ENCODE data around the gene OVAAL.

Gene OVAAL

DNA sequence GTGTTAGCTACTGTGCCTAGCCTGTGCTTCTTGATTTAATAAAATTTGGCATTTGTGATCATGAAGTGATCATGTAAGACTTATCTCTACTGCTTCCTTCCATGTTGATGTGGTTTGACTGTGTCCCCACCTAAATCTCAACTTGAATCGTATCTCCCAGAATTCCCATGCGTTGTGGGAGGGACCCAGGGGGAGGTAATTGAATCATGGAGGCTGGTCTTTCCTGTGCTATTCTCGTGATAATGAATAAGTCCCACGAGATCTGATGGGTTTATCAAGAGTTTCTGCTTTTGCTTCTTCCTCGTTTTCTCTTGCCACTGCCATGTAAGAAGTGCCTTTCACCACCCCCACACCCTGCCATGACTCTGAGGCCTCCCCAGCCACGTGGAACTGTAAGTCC, at the start of gene OVAAL:
Gene OVAAL (plus strand): TSS at position 301 of the 400 bp plus-strand sequence.
- DNase-seq = no peak

DNA sequence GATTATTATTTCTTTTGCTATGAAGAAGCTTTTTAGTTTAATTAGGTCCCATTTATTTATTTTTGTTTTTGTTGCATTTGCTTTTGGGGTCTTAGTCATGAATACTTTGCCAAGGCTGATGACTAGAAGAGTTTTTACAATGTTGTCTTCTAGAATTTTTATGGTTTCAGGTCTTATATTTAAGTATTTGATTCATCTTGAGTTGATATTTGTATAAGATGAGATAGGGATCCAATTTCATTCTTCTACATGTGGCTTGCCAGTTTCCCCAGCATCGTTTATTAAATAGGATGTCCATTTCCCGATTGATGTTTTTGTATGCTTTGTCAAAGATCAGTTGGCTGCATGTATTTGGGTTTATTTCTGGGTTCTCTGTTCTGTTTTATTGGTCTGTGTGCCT, 47.9 kb upstream of the OVAAL start:
- no peak for DNase-seq

DNA sequence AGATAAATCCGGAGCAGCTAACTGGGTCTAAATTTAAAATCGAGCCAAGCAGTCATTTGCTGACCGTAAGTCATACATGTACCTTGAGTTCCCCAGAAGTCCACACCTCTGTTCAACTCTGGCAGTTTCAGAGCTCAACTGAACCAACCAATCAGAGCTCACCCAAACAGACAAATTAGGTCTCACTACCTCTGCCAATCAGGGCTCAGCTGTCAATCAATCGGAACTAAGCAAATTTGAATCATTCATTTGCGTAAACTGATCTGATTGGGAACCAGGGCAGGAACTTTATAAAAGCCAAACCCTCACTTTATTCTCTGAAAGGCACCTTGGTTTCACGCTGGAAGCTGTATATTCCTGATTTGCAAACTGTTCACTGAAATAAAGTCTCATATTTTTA, 45.2 kb upstream of the OVAAL start:
- DNase-seq = peak; percentile 88

DNA sequence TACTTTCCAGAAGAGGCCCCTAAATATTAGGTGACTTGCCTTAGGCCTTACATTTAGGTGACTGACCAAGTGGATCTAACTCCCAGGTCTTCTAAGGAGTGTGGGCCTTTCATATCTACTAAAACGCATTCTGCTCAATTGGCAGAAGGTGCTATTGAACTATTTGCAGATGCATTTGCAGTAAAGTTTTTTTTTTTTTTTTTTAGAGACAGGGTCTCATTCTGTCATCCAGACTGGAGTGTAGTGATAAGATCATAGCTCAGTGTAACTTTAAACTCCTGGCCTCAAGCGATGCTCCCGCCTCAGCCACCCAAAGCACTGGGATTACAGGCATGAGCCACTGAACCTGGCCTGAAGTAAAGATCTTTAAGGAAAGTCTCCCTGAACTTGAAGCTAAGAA, 43.4 kb upstream of the OVAAL start:
- DNase-seq = no peak

DNA sequence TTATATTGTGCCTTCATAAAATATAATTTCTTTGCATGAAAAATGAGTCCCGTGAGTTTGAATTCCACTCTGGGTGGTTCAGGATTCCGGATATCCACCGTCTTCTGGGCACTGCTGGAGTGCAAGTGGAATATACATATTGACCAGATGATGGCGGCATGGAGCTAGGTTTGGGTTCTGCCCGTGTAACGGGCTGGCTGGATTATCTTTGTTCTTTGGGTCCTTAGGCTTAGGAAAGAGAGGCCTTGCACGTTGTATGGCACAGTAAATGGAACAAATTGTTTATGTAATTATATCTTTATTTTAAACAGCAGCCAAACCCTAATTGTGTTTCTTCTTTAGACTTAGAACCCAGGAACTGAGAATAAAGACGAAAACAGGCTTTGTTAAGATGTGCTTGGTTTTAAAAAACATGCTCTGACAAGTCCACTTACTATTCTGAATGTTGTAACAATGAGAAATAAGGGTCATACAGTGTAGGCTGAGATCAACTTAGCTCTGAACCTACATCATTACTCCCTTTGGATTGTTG, 42.8 kb upstream of the OVAAL start:
- peak; percentile 94 for DNase-seq

DNA sequence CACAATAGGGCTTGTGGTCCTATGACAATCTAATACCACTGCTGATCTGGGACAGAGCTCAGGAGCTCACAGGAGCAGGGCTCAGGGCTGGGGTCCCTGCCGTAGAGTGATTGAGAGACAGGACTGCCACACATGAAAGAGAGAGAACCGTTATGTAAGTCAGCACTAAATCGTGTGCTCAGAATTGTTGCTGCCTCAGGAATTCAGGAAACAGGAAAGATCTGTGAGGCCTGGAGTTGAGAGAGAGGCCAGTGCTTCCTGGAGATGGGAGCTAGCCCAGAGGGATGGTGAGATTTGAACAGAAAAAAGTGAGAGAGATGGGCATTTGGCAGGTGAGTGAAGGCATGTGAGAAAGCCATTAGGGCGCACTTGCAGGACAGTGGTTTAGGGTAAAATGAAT, 38.9 kb upstream of the OVAAL start:
- no peak for DNase-seq

DNA sequence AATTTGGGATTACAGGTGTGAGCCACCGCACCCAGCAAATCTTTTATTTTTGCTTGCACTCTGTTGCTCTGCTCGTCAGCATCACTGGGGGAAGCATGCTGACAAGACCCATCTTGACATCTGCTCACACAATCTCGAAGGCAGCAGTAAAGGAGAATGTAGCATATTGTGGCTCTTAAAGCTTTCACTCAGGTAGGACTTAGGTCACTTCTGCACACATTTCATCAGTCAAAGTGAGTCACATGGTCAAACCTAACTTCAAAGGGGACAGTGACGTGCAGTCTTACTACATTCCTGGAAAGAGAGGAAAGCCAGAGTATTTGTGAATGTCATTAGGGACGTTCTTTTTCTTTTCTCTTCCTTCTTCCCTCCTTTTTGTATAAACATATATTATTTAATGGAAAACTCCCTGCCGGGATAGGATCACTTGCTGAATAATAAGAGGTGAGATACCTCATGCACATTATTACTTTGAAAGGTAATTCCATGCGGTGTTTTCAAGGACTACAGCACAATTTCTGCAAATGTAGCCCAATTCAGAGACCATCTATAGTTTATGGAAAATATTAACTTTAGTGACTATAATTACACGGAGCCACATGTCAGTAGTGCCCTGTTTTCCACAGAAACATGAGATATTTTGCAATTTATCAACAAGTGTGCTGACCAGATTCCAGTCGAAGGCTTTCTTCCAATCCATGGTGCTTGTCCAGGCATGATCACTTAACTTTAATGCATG, 37.1 kb upstream of the OVAAL start:
- DNase-seq = no peak

DNA sequence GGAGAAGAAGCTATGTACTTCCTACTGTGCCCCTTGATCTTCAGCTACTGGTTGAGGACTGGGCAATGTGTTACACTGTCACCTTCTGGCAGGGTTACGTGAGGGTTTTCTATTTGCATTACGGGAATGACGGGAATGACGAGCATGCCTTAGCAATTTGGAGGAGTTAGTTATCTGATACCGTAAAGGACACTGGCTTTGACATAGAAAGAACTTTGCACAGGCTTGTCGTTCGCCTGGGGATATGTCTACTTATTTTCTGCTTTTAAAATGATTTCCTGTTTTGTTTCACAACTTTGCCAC, 36.6 kb upstream of the OVAAL start:
- DNase-seq = no peak

DNA sequence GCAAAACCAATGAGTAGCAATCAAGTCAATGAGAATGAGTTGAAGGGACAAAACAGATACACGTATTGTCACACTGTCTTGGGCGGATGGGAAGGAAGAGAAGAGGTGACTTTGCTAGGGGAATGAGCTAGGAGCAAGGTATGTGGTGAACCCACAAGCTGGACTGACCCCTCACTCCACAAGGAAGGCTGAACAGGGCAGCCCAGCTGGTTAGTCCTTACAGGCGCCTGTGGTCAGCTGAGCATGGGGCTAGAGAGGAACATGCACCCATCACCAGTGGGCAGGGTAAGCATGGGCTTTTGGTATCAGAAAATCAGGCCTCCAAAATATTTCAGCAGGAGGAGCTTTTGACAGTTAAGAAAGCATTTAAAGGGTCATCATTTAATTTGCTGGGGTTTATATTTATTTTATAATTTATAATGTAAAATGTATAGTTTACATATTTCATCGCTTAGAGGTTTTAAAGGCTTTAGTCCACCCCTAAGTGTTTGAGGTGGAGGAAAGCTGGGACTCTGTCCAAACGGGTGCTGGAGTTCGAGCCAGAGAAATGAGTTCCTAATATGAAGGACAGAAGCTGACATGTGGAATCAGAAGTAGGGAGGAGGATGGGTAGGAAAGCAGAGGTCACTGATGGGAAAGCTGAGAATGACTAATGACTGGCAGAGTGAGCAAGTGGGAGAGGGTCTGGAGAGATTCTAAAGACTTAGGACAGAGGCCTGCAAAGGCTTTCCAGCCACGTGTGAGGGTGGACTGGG, 34.4 kb upstream of the OVAAL start:
- DNase-seq = no peak

DNA sequence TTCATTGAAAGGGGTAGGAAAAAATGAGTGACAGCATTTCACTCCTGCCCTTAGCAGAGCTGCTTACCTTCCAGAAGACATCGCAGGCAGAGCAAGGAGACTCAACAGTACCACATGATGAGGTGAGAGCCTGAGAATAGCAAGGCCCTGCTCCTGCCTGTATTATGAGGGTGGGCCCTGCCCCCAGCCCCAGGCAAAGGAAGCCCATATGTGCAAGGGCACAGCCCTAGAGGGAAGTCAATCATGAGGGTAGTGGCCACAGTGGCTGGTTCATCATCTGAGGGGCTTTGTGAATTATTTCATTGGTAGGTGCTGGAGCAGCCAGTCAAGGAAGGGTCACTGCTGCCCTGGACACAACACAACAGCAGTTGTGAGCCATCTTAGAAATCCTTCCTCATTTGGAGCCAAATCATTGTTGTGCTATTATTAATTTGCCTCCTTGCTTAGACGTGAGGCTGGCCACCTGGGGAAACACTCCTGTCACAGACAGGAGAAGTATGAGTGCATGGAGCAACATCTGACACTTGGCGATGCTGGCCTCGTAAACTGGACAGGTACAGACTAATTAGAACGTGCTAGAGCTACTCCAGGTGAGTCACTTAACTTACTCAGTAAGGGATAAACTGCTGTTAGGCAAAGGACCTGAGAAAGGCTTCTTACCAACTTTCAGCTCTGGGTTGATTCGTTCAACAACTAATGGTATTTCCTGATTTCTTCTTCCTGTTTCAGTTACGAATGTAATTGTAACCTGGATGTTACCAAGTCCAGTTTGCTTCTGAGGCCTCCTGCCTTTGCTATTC, 33.6 kb upstream of the OVAAL start:
- no peak for DNase-seq

DNA sequence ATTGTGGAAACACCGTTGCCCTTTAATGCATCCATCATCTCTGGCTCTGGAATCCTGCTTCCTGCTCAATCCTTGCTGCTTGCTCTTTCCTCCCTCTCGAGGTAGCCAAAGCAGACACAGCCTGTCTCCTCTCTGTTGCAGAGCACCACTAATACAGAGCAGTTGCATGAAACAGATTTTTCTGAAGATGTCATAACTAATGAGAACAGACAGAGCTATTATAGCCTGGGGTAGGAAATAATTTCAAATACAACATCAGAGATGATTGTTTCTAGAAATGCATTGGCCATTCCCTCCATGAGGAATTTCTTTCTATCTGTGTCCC, 33.1 kb upstream of the OVAAL start:
- no peak for DNase-seq

DNA sequence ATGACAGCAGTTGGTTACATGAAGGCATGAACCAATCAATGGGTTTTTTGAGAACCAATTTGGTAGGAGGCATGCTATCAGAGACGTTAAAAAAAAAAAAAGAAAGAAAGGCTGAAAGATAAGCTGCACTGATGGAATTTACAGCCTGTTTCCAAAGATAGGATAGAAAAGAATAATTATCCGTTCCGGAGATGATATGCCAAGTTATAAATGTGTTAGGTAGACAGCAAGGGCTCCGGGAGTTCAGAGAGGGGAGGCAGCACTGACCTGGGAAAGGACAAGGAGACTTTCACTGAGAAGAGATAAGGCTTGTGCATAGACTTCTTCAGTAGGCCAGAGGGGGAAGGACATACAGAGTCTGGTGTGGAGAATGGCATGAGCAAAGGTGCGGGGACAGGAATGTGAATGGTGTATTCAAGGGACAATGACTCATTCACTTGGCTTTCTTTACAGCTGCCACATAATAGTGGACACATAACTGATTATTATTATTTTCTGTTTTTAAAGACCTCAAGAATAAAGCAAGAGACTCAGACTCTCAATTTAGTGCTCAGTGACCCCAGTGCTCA, 31.6 kb upstream of the OVAAL start:
- DNase-seq = no peak

DNA sequence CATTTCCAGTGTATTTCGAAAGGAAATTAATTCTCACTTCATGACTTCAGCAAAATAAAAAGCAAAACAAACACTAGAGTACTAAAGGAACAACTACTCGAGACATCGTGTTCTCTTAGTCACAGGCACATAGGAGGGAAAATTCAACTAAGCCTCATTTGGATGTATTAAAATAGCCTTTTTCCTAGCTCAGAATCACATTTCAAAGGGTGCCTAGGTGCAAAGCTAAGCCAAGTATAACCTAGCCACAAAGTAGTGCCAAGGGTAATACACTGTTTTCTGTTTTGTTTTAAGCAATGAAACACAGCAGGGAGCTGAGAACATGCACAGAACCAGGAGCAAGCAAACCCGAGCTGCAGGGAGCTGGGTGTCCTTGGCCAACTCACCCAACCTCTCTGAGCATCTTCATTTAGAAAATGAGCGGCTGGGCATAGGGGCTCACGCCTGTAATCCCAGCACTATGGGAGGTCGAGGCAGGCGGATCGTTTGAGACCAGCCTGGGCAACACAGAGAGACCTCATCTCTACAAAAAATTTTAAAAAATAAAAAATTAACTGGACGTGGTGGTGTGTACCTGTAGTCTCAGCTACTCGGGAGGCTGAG, 29.8 kb upstream of the OVAAL start:
- DNase-seq = no peak

DNA sequence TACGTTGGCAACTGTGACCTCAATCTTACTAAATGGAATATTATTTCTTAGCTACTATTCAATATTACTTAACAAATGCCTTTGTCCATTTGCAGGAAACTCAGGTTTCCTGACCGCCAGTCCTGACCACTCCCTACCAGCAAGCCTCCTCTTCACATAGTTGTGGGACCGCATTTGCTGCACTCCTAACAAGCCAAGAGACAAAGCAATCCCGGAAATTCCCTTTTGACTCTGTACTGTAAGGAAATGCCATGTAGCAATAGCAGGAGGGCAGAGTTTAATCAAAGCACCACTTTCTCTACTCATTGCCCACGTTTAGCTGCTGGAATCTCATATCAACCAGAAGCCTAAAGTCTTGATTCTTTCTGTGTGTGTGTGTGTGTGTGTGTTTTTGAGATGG, 28.3 kb upstream of the OVAAL start:
- no peak for DNase-seq

DNA sequence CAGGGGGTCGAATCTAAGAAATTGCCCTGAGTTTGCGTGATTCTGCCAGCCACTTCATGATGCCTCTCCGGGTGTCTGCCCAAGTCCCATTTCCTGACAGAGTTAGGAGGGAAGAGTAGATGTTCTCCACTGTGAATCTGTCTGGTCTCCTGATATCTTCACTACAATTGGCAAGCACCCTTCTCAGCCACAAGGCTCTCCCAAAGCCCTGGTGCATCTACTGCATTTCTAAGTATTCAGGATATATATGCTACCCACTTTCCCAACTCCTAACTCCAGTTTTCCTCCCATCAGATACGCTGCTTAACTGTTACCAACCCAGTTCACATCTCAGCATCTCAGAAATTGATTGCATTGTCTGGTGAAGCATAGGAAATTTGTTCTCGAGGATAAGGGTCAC, 25.9 kb upstream of the OVAAL start:
- DNase-seq = peak; percentile 12

DNA sequence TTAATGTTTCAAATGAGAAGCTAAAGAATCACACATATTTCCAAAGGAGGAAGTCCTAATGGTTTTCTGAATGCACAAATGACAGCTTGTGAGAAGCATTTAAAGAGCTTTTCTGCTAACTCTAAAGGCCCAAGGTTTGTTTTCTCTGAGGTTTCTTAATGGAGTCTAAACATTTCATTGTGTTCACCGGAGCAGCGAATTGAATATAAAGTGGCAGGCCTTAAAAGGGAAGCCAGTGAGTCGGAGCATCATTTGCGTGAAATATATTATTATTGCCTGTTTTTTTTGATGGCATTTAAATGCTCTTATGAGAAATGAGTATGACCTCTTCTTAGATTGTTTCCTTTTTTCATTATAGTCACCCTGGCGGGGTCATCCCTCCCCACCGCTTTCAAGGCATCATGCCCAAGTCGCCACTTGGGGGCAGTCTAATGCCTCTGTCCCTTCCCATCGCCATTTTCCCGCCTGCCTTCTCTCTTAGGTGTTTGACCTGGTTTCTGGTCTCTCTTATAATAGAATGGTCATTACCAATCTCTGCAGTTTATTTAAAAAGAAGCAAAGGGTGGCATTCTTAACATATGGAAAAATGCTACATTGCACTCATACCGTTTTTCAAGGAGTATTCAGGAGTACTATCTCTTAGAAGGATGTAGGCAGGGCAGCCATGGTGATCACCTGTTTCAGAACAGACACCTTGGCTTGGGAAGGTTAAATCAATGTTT, 25.3 kb upstream of the OVAAL start:
- peak; percentile 92 for DNase-seq

DNA sequence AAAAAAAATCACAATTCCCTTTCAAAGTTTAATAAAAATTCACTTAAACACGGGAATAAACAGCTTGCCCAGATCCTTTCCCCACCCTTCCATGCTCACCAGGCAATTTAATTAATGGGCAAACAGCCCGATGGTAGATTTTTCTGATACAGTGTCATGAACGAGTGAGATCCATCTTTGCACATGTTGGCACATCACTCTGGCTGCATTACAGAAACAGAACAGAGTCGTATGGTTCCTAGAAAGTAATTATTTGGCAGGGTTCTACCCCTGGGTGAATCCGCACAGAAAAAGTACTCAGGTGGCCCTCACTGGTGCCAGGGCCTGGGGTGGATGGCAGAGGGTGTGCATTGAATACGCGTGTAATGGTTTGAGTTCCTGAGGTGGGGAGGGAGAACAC, 24.6 kb upstream of the OVAAL start:
- no peak for DNase-seq

DNA sequence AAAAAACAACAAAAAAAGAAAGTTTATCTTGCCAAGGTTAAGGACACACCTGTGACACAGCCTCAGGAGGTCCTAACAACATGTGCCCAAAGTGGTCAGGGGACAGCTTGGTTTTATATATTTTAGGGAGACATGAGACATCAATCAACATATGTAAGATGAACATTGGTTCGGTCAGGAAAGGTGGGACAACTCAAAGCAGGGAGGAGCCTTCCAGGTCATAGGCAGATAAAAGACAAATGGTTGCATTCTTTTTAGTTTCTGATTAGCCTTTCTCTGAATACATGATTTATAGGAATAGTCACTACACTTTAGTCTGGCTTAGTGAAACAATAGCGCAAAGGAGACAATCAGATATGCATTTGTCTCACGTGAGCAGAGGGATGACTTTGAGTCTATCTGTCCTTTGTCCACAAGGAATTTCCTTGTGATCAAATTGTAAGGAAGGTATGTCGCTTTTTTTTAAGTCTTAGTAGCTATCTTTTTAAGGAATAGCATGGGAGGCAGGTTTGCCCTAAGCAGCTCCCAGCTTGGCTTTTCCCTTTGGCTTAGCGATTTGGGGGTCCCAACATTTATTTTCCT, 23.3 kb upstream of the OVAAL start:
- DNase-seq = no peak

DNA sequence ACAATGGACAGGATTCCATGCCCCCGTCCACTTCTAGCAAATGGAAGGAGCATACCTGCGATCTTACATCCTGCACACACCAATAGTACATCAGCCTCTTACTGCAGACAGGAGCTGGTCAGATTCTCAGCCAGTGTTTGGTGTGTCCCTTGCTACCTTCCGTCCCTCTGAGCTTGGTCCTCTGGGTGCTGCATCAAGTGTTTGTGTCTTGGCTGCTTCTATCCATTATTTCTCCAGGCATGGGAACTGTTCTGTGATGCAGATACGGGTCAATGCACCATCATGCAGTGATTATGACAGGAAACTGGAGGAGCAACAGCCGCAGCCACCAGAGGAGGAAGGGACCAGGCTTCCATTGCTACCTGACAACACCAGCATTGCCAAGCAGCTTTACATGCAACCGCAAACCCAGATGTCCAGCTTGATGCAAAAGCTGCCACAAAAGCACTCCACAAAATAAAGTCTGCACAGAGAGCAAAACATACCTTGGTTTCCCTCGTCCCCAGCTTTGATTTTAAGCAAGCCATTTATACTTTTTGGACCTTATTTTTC, 21.9 kb upstream of the OVAAL start:
- no peak for DNase-seq

DNA sequence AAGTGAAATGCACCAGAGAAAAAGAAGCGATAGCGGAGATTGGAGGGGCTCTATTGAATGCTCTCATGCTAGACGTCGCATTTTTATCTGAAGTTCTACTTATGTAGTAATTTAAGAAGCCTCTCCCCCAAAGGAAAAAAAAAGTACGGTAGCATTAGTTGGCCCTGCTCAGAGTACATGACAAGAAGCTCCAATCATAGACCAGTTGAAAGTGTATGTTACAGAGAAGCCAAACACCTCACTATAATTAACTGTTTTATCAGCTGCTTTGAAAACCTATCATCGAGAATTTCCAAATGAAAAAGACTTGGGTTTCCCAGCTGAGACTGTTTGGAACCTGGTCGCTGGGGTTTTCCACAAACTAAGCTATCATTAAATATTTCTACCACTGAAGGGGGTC, 19.6 kb upstream of the OVAAL start:
- no peak for DNase-seq

DNA sequence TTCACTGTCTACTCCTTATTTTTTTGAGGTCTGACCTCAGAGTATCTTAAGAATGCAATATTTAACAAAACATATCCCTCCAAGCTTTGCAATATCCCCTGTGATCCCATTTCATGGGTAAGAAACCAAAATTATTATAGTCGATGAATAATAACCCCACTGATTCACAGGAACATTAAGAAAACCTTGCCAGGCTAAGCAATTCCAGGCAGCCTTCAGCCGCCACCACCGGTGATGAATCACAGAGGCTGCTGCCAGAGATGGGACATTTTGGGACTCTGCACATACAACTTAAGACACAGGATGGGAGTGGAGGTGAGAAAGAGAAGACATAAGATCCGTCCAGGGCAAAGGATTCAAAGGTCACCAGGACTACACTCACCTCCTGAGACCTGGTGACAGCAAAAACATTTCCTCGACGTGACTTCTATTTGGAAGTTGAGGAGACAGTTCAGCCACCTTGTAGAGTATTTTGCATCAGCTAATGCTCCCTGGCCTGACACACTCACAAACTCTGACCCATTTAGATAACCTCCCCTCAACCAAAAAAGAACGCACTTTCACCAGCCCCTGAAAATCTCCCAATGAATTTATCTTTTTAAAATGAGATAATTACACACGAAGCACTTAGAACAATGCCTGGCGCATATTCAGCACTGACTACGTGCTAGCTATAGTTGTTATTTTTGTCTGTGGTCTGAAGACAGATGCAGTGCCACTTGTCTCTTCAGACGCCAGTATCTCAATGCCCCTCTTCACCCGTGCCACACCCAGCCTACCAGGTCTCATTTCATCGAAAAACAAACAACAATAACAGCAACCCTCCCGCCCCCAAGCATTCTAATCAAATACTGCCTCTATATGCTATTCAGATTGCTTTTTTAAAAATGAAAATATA, 17.8 kb upstream of the OVAAL start:
- DNase-seq = no peak
